HG02588 (cell line): ENCODE measurements around the gene FTO.

Source experiments
- ATAC-seq: cut with Tn5 transposase; IDR thresholded peaks from one replicate; pipeline ENCODE4 v1.9.1; 2021; ENCODE audit warnings: mild to moderate bottlenecking, moderate library complexity; ENCODE audit not compliant: unreplicated experiment

Gene FTO

GRCh38 chr16:54143934-54144571, 440.1 kb downstream of the FTO start:
- no peak for ATAC-seq

- no peak for ATAC-seq
These were observed 440.6 kb downstream of the FTO start for GRCh38 chr16:54144572-54144947.

GRCh38 chr16:54145881-54146280, 441.9 kb downstream of the FTO start:
- ATAC-seq, result no peak

GRCh38 chr16:54148974-54149373, 445.0 kb downstream of the FTO start:
- ATAC-seq, result no peak

- ATAC-seq, result no peak
These were observed 446.9 kb downstream of the FTO start for GRCh38 chr16:54150861-54151260.

GRCh38 chr16:54152362-54153239, 448.6 kb downstream of the FTO start:
- no peak for ATAC-seq

- no peak for ATAC-seq
These were observed 449.4 kb downstream of the FTO start for GRCh38 chr16:54153240-54153934.

GRCh38 chr16:54156349-54156748, 452.4 kb downstream of the FTO start:
- no peak for ATAC-seq

- ATAC-seq, result no peak
These were observed 455.0 kb downstream of the FTO start for GRCh38 chr16:54158986-54159385.

- ATAC-seq, result no peak
These were observed 455.6 kb downstream of the FTO start for GRCh38 chr16:54159490-54160080.

- ATAC-seq, result no peak
These were observed 456.4 kb downstream of the FTO start for GRCh38 chr16:54160252-54160860.

- ATAC-seq, result no peak
These were observed 457.3 kb downstream of the FTO start for GRCh38 chr16:54160939-54161897.

GRCh38 chr16:54163197-54163843, 459.4 kb downstream of the FTO start:
- ATAC-seq, result no peak

- no peak for ATAC-seq
These were observed 460.8 kb downstream of the FTO start for GRCh38 chr16:54164789-54165173.

GRCh38 chr16:54165174-54165911, 461.4 kb downstream of the FTO start:
- no peak for ATAC-seq

GRCh38 chr16:54165912-54166865, 462.2 kb downstream of the FTO start:
- ATAC-seq, result no peak

- ATAC-seq, result no peak
These were observed 465.2 kb downstream of the FTO start for GRCh38 chr16:54169112-54169511.
